Heart right ventricle (tissue), 16 donors: ENCODE measurements around the gene PHLDB2. TPM values are rescaled to one million over a fixed set of nuclear protein-coding genes. Genes with fewer than 3 reads are reported as not detected.

Experiments
- ATAC-seq, 8 donors: fragments of 200-7000 bp; cut with Tn5 transposase; one replicate each; pipeline ENCODE4 v1.9.1; 2020; ENCODE audit warnings: mild to moderate bottlenecking in 8 of 8, moderate library complexity in 8 of 8, moderate number of reproducible peaks in 1 of 8
- DNase-seq, 2 donors: peaks; one replicate each; pipeline ENCODE4 v3.0.0-alpha.2; 2020
- H3K27ac ChIP-seq, 10 donors: fragments of 200-600 bp; sonication (generic) in 2 of 10; one replicate each; pipeline versions ENCODE4 v1.5.0 to v1.8.0; 2020 to 2022; ENCODE audit warnings: mild to moderate bottlenecking in 3 of 10
- H3K27me3 ChIP-seq, 7 donors: fragments of 200-600 bp; one replicate each; pipeline ENCODE4 v1.8.0; 2021 to 2022; ENCODE audit warnings: mild to moderate bottlenecking in 2 of 7
- H3K36me3 ChIP-seq, 9 donors: fragments of 200-600 bp; sonication (generic) in 1 of 9; one replicate each; pipeline versions ENCODE4 v1.5.0 to v1.8.0; 2020 to 2022; ENCODE audit warnings: mild to moderate bottlenecking in 2 of 9
- H3K4me1 ChIP-seq, 9 donors: fragments of 200-600 bp; sonication (generic) in 1 of 9; one replicate each; pipeline versions ENCODE4 v1.5.0 to v1.8.0; 2020 to 2022; ENCODE audit warnings: mild to moderate bottlenecking in 4 of 9
- H3K4me3 ChIP-seq, 10 donors: fragments of 200-600 bp; sonication (generic) in 2 of 10; one replicate each; pipeline versions ENCODE4 v1.5.0 to v1.8.0; 2020 to 2022; ENCODE audit warnings: mild to moderate bottlenecking in 7 of 10, moderate library complexity in 2 of 10
- H3K9me3 ChIP-seq, 11 donors: fragments of 200-600 bp in 10 of 11; sonication (generic) in 2 of 11; one replicate each; pipeline versions ENCODE4 v1.5.0 to v1.8.0; 2013 to 2022; ENCODE audit warnings: mild to moderate bottlenecking in 2 of 11, control low read depth in 1 of 11, moderate library complexity in 1 of 11
- WGBS, 2 donors: extraction: QIAGEN DNeasy Blood & Tissue Kit; methylation state at CpG; one replicate each; pipeline ENCODE4 v1.1.7; 2013; ENCODE audit warnings: inconsistent platforms in 1 of 2; 5-methylcytosine and 5-hydroxymethylcytosine counted together
- intact Hi-C, 10 donors: fragments of 100-400 bp; cut with DNase I; formaldehyde crosslinking; loops; one replicate each; pipeline versions ENCODE4 v1.11.1 to v1.14.2; 2022
- polyA plus RNA-seq, 2 donors: library from polyadenylated mRNA; stranded (reverse); fragments of 200-250 nt; gene quantifications; one replicate each; pipeline ENCODE4 v1.2.3, GENCODE V29; 2013
- total RNA-seq, 10 donors: library from RNA; stranded (reverse); fragmentation: NEBNext Ultra II Directional in 3 of 10; extraction: Animal tissue kit (Norgen Biotek cat#: 25700) in 3 of 10; gene quantifications; one replicate each; pipeline versions ENCODE4 v1.2.1 to v1.2.4, GENCODE V29; 2021 to 2023
- TF ChIP-seq, protein P1 (sequence below), 9 donors: fragments of 200-600 bp; sonication (generic) in 2 of 9; IDR thresholded peaks; one replicate each; pipeline versions ENCODE4 v1.5.0 to v1.8.0; 2021 to 2022; ENCODE audit warnings: antibody characterized with exemption in 9 of 9, mild to moderate bottlenecking in 5 of 9, moderate library complexity in 1 of 9
- donor health status: Arrhythmogenic right ventricular cardiomyopathy.
- donor health status: ischemic (EF 13 %, LVEDD 7.1; RV severe dilation, severe dysfunction).
- donor health status: healthy with polysubstance abuse.
- donor health status: DM: no; HTN: yes; CAD: no.
- donor health status: DM: no; HTN: no; CAD: no.
- donor health status: ischemic (EF 25% LVEDD 6.9; RV normal size, moderate dysfunction).
- donor health status: ischemic (EF 25% LVEDD 5.7; RV mildly dilated, moderate dysfunction).
- donor health status: healthy.
- donor health status: DM: yes; HTN: yes; CAD: no.
- donor health status: Ischemic cardiomyopathy.
- donor health status: ischemic (EF 35%, LVEDD 5.7; RV mildly dilated, moderate dysfunction).
- donor health status: nonischemic (EF 11% LVEDD 7.7; RV severe dilation, severe dysfunction).
- donor health status: DM: yes; HTN: yes; CAD: no.
- donor health status: PGD.
- donor health status: ischemic (EF 29% LVEDD 5.4; RV normal size, mild dysfunction).
- donor health status: nonischemic (EF 23%, LVEDD 6.1; RV moderate dilation, normal function).

Gene PHLDB2
- total and polyA plus RNA-seq, 12 donors = 33.4 to 293 (median 174) TPM

DNA sequence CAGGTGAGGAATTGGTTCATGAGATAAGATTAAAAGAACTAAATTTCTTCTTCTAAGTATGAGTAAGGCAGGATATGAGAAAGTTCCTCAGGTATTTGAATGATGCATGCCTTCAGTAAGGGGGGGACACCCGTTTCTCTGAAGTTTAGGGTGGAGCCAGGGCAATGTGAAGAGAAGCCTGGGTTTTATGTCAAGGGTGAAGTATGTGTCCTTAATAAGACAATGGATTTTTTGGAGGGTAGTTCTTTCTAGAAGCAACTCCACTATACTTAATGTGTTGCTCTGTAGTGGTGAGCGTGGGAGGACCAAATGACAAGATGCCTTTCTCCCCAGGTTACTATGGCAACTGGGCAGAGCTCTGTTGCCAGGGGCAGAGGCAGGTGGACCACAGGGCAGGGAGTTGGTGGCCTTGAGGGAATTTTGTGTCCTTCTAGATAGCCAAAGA lies 44.0 kb downstream of the PHLDB2 start:
- Histone ChIP-seq H3K4me1 (peaks cover 3 to 61% (median 41%) of the 10 kb centered on the region in 9 donors), H3K27ac (peak overlapping the region in 3 of 10 donors; percentile 12 to 60 (median 52)), H3K4me3 (no peak overlapping the region), H3K9me3 (peaks cover 0 to 18% (median 0%) of the 10 kb centered on the region in 11 donors), H3K36me3 (peaks cover 0 to 58% (median 3%) of the 10 kb centered on the region in 9 donors), H3K27me3 (no peaks in the 10 kb centered on the region)
- DNase-seq = no peak
- WGBS, 2 donors = 61 to 62% methylated on average over 2 of the region's 2 CpGs
- intact Hi-C loops = loop anchor here in 1 of 10 donors (5.0 kb wide), 1 partner anchor 36 kb away; no protein-coding TSS in a partner anchor
- TF ChIP-seq, protein P1, sequence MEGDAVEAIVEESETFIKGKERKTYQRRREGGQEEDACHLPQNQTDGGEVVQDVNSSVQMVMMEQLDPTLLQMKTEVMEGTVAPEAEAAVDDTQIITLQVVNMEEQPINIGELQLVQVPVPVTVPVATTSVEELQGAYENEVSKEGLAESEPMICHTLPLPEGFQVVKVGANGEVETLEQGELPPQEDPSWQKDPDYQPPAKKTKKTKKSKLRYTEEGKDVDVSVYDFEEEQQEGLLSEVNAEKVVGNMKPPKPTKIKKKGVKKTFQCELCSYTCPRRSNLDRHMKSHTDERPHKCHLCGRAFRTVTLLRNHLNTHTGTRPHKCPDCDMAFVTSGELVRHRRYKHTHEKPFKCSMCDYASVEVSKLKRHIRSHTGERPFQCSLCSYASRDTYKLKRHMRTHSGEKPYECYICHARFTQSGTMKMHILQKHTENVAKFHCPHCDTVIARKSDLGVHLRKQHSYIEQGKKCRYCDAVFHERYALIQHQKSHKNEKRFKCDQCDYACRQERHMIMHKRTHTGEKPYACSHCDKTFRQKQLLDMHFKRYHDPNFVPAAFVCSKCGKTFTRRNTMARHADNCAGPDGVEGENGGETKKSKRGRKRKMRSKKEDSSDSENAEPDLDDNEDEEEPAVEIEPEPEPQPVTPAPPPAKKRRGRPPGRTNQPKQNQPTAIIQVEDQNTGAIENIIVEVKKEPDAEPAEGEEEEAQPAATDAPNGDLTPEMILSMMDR (IDR thresholded peaks at IDR 0.05) = no peak
- peak in 3 of 8 donors; percentile 25 to 42 (median 34) for ATAC-seq

DNA sequence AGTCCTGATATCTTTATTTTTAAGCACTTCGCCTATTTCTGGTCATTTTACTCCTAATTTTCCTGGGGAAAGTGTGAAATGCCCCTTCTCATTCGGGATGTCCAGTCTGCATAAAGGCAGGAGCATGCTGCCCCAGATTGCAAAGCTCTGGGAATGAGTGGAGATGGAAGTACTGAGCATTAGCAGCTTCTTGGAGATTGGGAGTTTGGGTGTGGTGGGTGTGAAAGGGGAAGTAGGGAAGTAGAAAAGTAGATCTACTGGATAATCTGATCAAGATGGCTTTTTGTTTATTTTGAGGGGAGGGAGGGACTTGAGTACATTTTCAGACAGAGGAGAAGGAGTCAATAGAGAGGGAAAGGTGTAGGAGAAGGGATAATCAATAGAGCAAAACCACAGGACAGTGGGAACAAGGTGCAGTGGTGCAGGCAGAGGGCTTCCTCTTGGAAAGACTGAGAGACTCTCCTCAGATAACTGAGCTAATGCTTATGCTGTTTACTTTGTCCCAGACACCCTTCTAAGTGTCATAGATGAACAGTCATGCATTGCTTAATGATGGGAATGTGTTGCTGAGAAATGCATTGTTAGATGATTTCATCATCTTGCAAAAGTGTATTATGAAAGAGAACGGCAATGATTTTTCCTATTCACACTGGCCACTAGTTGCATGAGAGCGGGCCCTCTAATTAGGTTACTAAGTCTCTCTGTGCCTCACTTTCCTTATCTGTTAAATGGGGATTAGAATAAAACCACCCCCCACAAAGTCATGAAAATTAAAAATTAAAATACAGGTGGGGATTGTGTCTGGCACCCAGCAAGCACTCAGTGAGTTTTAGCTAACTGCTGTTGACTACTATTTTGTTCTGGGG lies 45.5 kb downstream of the PHLDB2 start:
- peak overlapping the region in 6 of 10 donors; percentile 13 to 65 (median 47) for H3K27ac ChIP-seq
- H3K27me3 ChIP-seq = no peaks in the 10 kb centered on the region
- WGBS, 2 donors = 78 to 84% methylated on average over 4 of the region's 4 CpGs
- peaks cover 3 to 76% (median 51%) of the 10 kb centered on the region in 9 donors for H3K4me1 ChIP-seq
- intact Hi-C loops = loop anchor here in 1 of 10 donors (5.0 kb wide), 1 partner anchor 37 kb away; no protein-coding TSS in a partner anchor
- peaks cover 0 to 4% (median 0%) of the 10 kb centered on the region in 11 donors for H3K9me3 ChIP-seq
- TF ChIP-seq, protein P1 (IDR thresholded peaks at IDR 0.05) = no peak
- H3K4me3 ChIP-seq = no peak overlapping the region
- DNase-seq (no peak), ATAC-seq (peak in 7 of 8 donors; percentile 52 to 95 (median 66))
- peaks cover 0 to 59% (median 1%) of the 10 kb centered on the region in 9 donors for H3K36me3 ChIP-seq

DNA sequence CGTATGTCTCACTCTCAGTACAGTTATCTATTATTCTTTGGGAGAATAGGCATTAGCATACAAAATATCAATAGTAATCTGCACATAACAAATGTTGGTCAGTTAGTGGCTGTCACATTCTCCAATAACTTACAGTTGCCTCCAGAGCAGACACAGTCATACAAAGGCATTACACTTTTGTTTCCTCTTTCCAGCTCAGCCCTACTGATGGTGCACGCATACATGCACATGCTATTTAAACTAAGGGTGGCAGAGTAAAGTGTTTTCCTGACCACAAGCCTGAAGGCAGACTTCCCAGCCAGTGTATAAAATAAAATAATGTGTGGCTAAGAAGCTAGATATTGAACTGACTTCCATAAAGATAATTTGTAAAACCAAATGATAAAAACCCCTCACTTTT lies 47.6 kb downstream of the PHLDB2 start:
- H3K27ac ChIP-seq = peak overlapping the region in 2 of 10 donors; percentile 15 to 39
- peaks cover 11 to 95% (median 64%) of the 10 kb centered on the region in 9 donors for H3K4me1 ChIP-seq
- intact Hi-C loops = no loop called here
- TF ChIP-seq, protein P1 (IDR thresholded peaks at IDR 0.05) = no peak
- peaks cover 0 to 48% (median 0%) of the 10 kb centered on the region in 9 donors for H3K36me3 ChIP-seq
- H3K4me3 ChIP-seq = no peak overlapping the region
- WGBS, 2 donors = 64 to 69% methylated on average over 2 of the region's 2 CpGs
- no peak for DNase-seq
- ATAC-seq = no peak
- no peaks in the 10 kb centered on the region for H3K9me3 ChIP-seq
- no peaks in the 10 kb centered on the region for H3K27me3 ChIP-seq

DNA sequence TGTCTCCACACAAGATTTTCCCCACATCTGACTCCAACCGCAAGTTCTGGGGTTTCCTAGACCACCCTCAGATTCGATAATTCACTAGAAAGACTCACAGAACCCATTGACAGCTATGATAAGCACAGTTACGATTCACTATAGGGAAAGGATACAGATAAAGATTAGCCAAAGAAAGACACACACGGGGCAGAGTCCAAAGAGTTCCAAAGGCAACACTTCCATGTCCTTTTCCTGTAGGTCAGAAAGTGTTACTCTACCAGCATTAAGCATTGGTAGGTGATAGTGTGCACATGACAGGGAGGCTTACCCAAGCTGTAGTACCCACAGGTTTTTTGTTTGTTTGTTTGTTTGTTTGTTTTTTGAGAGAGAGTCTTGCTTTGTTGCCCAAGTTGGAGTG lies 48.1 kb downstream of the PHLDB2 start:
- 47 to 62% methylated on average over 4 of the region's 4 CpGs for WGBS, 2 donors
- peak overlapping the region in 3 of 10 donors; percentile 15 to 39 (median 17) for H3K27ac ChIP-seq
- DNase-seq = no peak
- no peak overlapping the region for H3K4me3 ChIP-seq
- H3K27me3 ChIP-seq = no peaks in the 10 kb centered on the region
- TF ChIP-seq, protein P1 (IDR thresholded peaks at IDR 0.05) = no peak
- intact Hi-C loops = no loop called here
- H3K9me3 ChIP-seq = no peaks in the 10 kb centered on the region
- peaks cover 11 to 95% (median 64%) of the 10 kb centered on the region in 9 donors for H3K4me1 ChIP-seq
- no peak for ATAC-seq
- H3K36me3 ChIP-seq = peaks cover 0 to 48% (median 0%) of the 10 kb centered on the region in 9 donors
